Measurements from ENCODE around the gene PACSIN1. TPM values are rescaled to one million over a fixed set of nuclear protein-coding genes. Genes with fewer than 3 reads are reported as not detected.

PACSIN1 gene
- total RNA-seq, 1 experiment from 2014 or later: 7.0 TPM

DNA sequence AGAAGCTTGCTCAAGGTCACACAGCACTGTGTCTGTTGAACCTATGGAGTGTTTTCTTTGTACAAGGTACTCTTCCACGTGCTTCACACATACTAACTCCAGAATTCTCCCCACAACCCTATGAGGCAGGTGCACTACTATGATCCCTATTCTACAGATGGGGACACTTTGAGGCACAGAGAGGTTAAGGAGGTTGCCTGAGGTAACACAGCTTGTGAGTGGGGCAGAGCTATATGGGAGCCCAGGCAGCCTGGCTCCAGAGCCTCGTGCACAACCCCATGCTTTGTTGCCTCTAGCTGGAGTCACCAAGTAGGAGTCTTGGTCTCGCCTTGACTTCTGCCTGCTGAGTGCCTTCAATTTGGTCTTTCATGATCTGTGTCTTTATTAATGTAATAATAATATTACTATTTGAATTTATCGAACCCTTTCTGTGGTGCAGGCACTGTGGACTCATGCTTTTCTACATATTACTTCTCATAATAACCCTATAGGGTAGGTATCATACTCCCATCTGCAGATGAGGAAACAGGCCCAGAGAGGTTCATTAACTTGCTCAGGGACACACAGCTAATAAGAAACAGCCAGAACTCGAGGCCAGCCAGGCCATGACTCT is 103.6 kb downstream of the PACSIN1 start:
- Mint-ChIP-seq H3K27ac (no peak overlapping the region), H3K9me3 (no peaks in the 10 kb centered on the region; a peak in 1 of 5 replicates), H3K36me3 (ENCODE audit: insufficient read depth in 1 of 3, low read depth in 3 of 3) (no peaks in the 10 kb centered on the region), H3K4me3 (no peak overlapping the region), H3K4me1 (peaks cover 24 to 41% of the 10 kb centered on the region in 2 experiments), H3K27me3 (ENCODE audit: low read depth) (no peaks in the 10 kb centered on the region; the same call in 1 of the 2 replicates)
- Histone ChIP-seq H4K91ac (ENCODE audit: insufficient read length, low read depth, low read length) (no peak overlapping the region), H2BK120ac (ENCODE audit: low read depth, low read length, poor library complexity, severe bottlenecking) (no peak overlapping the region), H3K4ac (ENCODE audit: low read depth, low read length) (no peak overlapping the region), H3K14ac (ENCODE audit: insufficient read depth, low read length) (no peak overlapping the region), H4K5ac (ENCODE audit: insufficient read length, low read depth, low read length) (no peak overlapping the region), H3K4me1 (ENCODE audit: insufficient read depth, low read length) (no peaks in the 10 kb centered on the region), H3K23me2 (ENCODE audit: insufficient read length, low read depth, low read length, poor library complexity, severe bottlenecking) (no peaks in the 10 kb centered on the region), H3K4me2 (ENCODE audit: insufficient read depth, insufficient read length, low read length) (no peak overlapping the region), H4K20me1 (ENCODE audit: control insufficient read depth, insufficient read depth, insufficient read length) (no peaks in the 10 kb centered on the region), H3K27ac (ENCODE audit: insufficient read length, low read depth, low read length) (no peak overlapping the region), H3K27me3 (ENCODE audit: insufficient read depth, low read length) (no peaks in the 10 kb centered on the region), H3K23ac (ENCODE audit: insufficient read length, low read depth, low read length) (no peak overlapping the region), H3K79me1 (ENCODE audit: insufficient read depth, low read depth, low read length, poor library complexity, severe bottlenecking) (no peaks in the 10 kb centered on the region), H3K56ac (ENCODE audit: insufficient read length, low read depth, low read length) (no peak overlapping the region), H2BK15ac (ENCODE audit: low read depth, low read length) (no peak overlapping the region), H3K9me3 (ENCODE audit: control insufficient read depth, low read depth, low read length) (no peaks in the 10 kb centered on the region), H3K79me2 (ENCODE audit: insufficient read depth, low read length) (no peaks in the 10 kb centered on the region), H2AFZ (ENCODE audit: low read length) (no peak overlapping the region), H2BK5ac (ENCODE audit: insufficient read length, low read length) (no peak overlapping the region), H2AK5ac (ENCODE audit: insufficient read length, low read length) (no peak overlapping the region), H2BK12ac (ENCODE audit: insufficient read length, low read depth, low read length) (no peak overlapping the region), H3K18ac (ENCODE audit: insufficient read length, low read depth, low read length) (no peak overlapping the region), H3T11ph (ENCODE audit: low read length) (no peak overlapping the region), H2BK20ac (ENCODE audit: low read depth, low read length, poor library complexity, severe bottlenecking) (no peak overlapping the region), H4K8ac (replicated peaks; ENCODE audit: insufficient read length, low read depth, low read length) (no peak overlapping the region), H3K9ac (ENCODE audit: extremely low read depth, insufficient read length, low read length) (no peak overlapping the region)
- no CpG with 5 or more reads among the region's 5 CpGs for WGBS (ENCODE audit: extremely low coverage, insufficient read length, low lambda C conversion rate)
- TF ChIP-seq CTCF (conservative IDR thresholded peaks at IDR 0.05): no peak
- DNase-seq: no peak
